CD4-positive, alpha-beta T cell (primary cell): ENCODE data around the gene CEP112. TPM values are rescaled to one million over a fixed set of nuclear protein-coding genes. Genes with fewer than 3 reads are reported as not detected.

Experiments
- ATAC-seq: fragments of 200-7000 bp; cut with Tn5 transposase; one replicate; pipeline ENCODE4 v1.10.0; 2022; ENCODE audit warnings: mild to moderate bottlenecking; ENCODE audit not compliant: poor library complexity
- CTCF ChIA-PET: fragments of 350-600 bp; sonication (Branson Sonifier 250); formaldehyde crosslinking; loops from one replicate; lab custom pipeline; 2021; ENCODE audit warnings: antibody characterized with exemption, inconsistent platforms; lab: Charles Lee
- POLR2A ChIA-PET: fragments of 350-600 bp; sonication (Branson Sonifier 250); formaldehyde crosslinking; loops from one replicate; lab custom pipeline; 2021; ENCODE audit warnings: antibody characterized with exemption, inconsistent platforms; lab: Charles Lee
- DNase-seq, 14 experiments: peaks; one replicate each; pipeline ENCODE4 v3.0.0-alpha.2; 2013 to 2020; ENCODE audit warnings: mixed read lengths in 2 of 14
- H3K27ac ChIP-seq, 2 donors: one replicate each; pipeline versions ENCODE4 v1.5.1 to v1.7.0; 2013; ENCODE audit warnings: low read length in 2 of 2, low read depth in 1 of 2, mild to moderate bottlenecking in 1 of 2
- H3K27me3 ChIP-seq, 2 experiments: 1 replicate in 1 of 2; 2 replicates in 1 of 2; pipeline versions ENCODE4 v1.6.1 to v1.7.0; 2013; ENCODE audit warnings: low read length in 2 of 2, control low read depth in 1 of 2, mild to moderate bottlenecking in 1 of 2, moderate library complexity in 1 of 2; ENCODE audit not compliant: insufficient read depth in 2 of 2, control insufficient read depth in 1 of 2
- H3K36me3 ChIP-seq: one replicate; pipeline ENCODE4 v1.6.1; 2013; ENCODE audit warnings: low read length, control low read depth; ENCODE audit not compliant: insufficient read depth
- H3K4me1 ChIP-seq: one replicate; pipeline ENCODE4 v1.6.1; 2013; ENCODE audit warnings: low read length, control low read depth; ENCODE audit not compliant: insufficient read depth
- H3K4me3 ChIP-seq: one replicate; pipeline ENCODE4 v1.5.1; 2013; ENCODE audit warnings: mild to moderate bottlenecking, low read length, moderate library complexity
- H3K9me3 ChIP-seq, 2 experiments: 1 replicate in 1 of 2; 2 replicates in 1 of 2; pipeline versions ENCODE4 v1.6.1 to v1.7.0; 2013; ENCODE audit warnings: low read length in 2 of 2, mild to moderate bottlenecking in 2 of 2, control low read depth in 1 of 2, moderate library complexity in 1 of 2; ENCODE audit not compliant: control insufficient read depth in 1 of 2, insufficient read depth in 1 of 2
- H3K27ac Mint-ChIP-seq: one replicate; pipeline ENCODE4 v1.8.0; 2020; ENCODE audit warnings: mixed read lengths
- H3K27me3 Mint-ChIP-seq: one replicate; pipeline ENCODE4 v1.8.0; 2021; ENCODE audit warnings: mixed read lengths
- H3K36me3 Mint-ChIP-seq: one replicate; pipeline ENCODE4 v1.8.0; 2021; ENCODE audit warnings: low read depth, mixed read lengths
- H3K4me1 Mint-ChIP-seq: one replicate; pipeline ENCODE4 v1.8.0; 2021; ENCODE audit warnings: low read depth, mixed read lengths
- H3K4me3 Mint-ChIP-seq: one replicate; pipeline ENCODE4 v1.8.0; 2020; ENCODE audit warnings: mild to moderate bottlenecking, mixed read lengths
- H3K9me3 Mint-ChIP-seq: one replicate; pipeline ENCODE4 v1.8.0; 2020; ENCODE audit warnings: mixed read lengths
- intact Hi-C, 2 experiments: fragments of 100-400 bp; cut with DNase I in 1 of 2; cut with micrococcal nuclease in 1 of 2; formaldehyde crosslinking; loops; one replicate each; pipeline versions ENCODE4 v1.15.1 to v1.9.0; 2023 to 2025; cut with DNase I, micrococcal nuclease
- total RNA-seq, 174 experiments: library from RNA in 2 of 174; stranded (reverse) in 2 of 174; gene quantifications; one replicate each; pipeline ENCODE4 v1.2.3 and lab custom pipeline; 2021 to 2026
- TF ChIP-seq, protein P1 (sequence below): fragments of 200-600 bp; IDR thresholded peaks from one replicate; pipeline ENCODE4 v1.8.0; 2022; ENCODE audit warnings: antibody characterized with exemption, mild to moderate bottlenecking

CEP112 gene
- total RNA-seq, 2 experiments from 2014 or later = 1.6 to 2.2 TPM

DNA sequence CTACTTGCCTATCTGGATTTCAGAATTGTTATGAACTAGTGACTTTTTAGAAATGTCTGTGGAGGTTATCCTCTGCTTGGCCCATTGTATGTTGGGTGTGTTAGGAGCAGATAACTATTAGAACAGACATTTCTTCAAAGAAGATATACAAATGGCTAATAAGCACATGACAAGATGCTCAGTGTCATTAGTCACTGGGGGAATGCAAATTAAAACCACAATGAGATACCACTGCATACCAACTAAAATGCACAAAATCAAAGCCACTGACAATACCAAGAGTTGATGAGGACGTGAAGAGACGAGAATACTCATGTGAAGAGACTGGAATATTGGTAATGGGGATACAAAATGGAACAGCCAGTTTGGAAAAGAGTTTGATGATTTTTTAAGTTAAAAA lies 39.2 kb downstream of the CEP112 start:
- Histone ChIP-seq H3K4me1 (peaks cover 3% of the 10 kb centered on the region), H3K36me3 (no peaks in the 10 kb centered on the region), H3K27me3 (no peaks in the 10 kb centered on the region), H3K9me3 (no peaks in the 10 kb centered on the region), H3K4me3 (no peak overlapping the region), H3K27ac (no peak overlapping the region)
- no peak for DNase-seq
- TF ChIP-seq, protein P1, sequence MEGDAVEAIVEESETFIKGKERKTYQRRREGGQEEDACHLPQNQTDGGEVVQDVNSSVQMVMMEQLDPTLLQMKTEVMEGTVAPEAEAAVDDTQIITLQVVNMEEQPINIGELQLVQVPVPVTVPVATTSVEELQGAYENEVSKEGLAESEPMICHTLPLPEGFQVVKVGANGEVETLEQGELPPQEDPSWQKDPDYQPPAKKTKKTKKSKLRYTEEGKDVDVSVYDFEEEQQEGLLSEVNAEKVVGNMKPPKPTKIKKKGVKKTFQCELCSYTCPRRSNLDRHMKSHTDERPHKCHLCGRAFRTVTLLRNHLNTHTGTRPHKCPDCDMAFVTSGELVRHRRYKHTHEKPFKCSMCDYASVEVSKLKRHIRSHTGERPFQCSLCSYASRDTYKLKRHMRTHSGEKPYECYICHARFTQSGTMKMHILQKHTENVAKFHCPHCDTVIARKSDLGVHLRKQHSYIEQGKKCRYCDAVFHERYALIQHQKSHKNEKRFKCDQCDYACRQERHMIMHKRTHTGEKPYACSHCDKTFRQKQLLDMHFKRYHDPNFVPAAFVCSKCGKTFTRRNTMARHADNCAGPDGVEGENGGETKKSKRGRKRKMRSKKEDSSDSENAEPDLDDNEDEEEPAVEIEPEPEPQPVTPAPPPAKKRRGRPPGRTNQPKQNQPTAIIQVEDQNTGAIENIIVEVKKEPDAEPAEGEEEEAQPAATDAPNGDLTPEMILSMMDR = no peak
- ATAC-seq = no peak
- intact Hi-C loops = no loop called here
- ChIA-PET POLR2A (no interaction called here), CTCF (no interaction called here)
- Mint-ChIP-seq H3K4me1 (peaks cover 6% of the 10 kb centered on the region), H3K36me3 (no peaks in the 10 kb centered on the region), H3K9me3 (no peaks in the 10 kb centered on the region), H3K27me3 (no peaks in the 10 kb centered on the region), H3K4me3 (no peak overlapping the region), H3K27ac (no peak overlapping the region)

DNA sequence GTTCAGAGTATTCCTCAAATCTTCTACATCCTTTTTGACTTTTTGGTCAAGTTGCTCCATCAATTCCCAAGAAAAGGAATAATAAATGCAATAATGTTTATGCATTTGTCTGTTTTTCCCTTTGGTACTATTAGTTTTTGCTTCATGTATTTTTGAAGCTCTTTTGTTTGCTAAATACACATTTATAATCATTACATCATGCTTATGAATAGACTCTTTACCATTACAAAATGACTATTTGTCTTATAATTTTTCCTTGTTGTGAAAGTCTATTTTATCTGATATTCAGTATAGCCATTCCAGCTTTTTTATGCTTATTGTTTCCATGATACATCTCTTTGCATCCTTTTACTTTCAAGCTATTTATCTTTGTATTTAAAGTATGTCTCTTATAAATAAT lies 41.2 kb downstream of the CEP112 start:
- Mint-ChIP-seq H3K4me3 (no peak overlapping the region), H3K4me1 (peaks cover 6% of the 10 kb centered on the region), H3K36me3 (no peaks in the 10 kb centered on the region), H3K9me3 (no peaks in the 10 kb centered on the region), H3K27me3 (no peaks in the 10 kb centered on the region), H3K27ac (no peak overlapping the region)
- Histone ChIP-seq H3K27ac (no peak overlapping the region), H3K9me3 (no peaks in the 10 kb centered on the region), H3K4me1 (peaks cover 3% of the 10 kb centered on the region), H3K4me3 (no peak overlapping the region), H3K27me3 (no peaks in the 10 kb centered on the region), H3K36me3 (no peaks in the 10 kb centered on the region)
- DNase-seq = no peak
- TF ChIP-seq, protein P1 = no peak
- no peak for ATAC-seq
- ChIA-PET POLR2A (no interaction called here), CTCF (no interaction called here)
- intact Hi-C loops = no loop called here

DNA sequence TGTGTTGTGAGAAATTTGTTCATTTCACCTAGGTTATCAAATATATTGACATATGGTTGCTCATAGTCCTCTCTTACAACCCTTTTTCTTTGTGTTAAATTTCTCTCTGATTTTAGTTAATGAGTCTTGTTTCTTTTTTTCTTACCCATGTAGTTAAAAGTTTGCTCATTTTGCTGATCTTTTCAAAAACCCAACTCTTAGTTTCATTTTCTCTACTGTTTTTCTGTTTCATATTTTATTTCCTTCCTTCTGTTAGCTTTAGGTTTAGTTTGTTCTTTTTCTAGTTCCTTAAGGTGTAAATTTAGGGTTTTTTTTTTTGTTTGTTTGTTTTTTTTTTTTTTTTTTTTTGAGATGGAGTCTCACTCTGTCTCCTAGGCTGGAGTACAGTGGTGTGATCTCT lies 42.4 kb downstream of the CEP112 start:
- no peak overlapping the region for H3K27ac Mint-ChIP-seq
- DNase-seq = no peak
- POLR2A ChIA-PET = no interaction called here
- peaks cover 3% of the 10 kb centered on the region for H3K4me1 ChIP-seq
- intact Hi-C loops = no loop called here
- TF ChIP-seq, protein P1 = no peak
- no peaks in the 10 kb centered on the region for H3K27me3 Mint-ChIP-seq
- no peaks in the 10 kb centered on the region for H3K27me3 ChIP-seq
- no peak overlapping the region for H3K27ac ChIP-seq
- H3K4me3 Mint-ChIP-seq = no peak overlapping the region
- H3K9me3 ChIP-seq = no peaks in the 10 kb centered on the region
- H3K4me3 ChIP-seq = no peak overlapping the region
- no peaks in the 10 kb centered on the region for H3K36me3 Mint-ChIP-seq
- CTCF ChIA-PET = interaction anchor here (0.6 kb wide), 1 partner anchor 16 kb away, joined by 3 read pairs; no protein-coding TSS in a partner anchor
- no peak for ATAC-seq
- H3K36me3 ChIP-seq = no peaks in the 10 kb centered on the region
- no peaks in the 10 kb centered on the region for H3K9me3 Mint-ChIP-seq
- peaks cover 6% of the 10 kb centered on the region for H3K4me1 Mint-ChIP-seq
